ENCODE measurements around the gene PRDX2.
"Not testable (repeated sequence)": the region's sequence is repeated elsewhere in the genome, so short reads cannot be mapped to it uniquely, and the experiment has no call there.

Gene PRDX2

GRCh38 chr19:12799742-12800465 is 1.7 kb downstream of the PRDX2 start:
- DNase-seq (ENCODE audit: low read depth) = no peak
- no peak for TF ChIP-seq CTCF (conservative IDR thresholded peaks at IDR 0.05; ENCODE audit: low read length)
- H3K4me3 ChIP-seq (ENCODE audit: low read length) = no peak overlapping the region

GRCh38 chr19:12797607-12798006 is 4.0 kb downstream of the PRDX2 start:
- DNase-seq (ENCODE audit: low read depth); H3K4me3 ChIP-seq (ENCODE audit: low read length): not testable (repeated sequence)

- no peak overlapping the region for H3K4me3 ChIP-seq (ENCODE audit: low read length)
- no peak for DNase-seq (ENCODE audit: low read depth)
- TF ChIP-seq CTCF (conservative IDR thresholded peaks at IDR 0.05; ENCODE audit: low read length) = no peak
Measured at GRCh38 chr19:12797141-12797587, 4.4 kb downstream of the PRDX2 start.

- peak; percentile 72 for DNase-seq (ENCODE audit: low read depth)
- TF ChIP-seq CTCF (conservative IDR thresholded peaks at IDR 0.05; ENCODE audit: low read length) = peak; percentile 95
- no peak overlapping the region for H3K4me3 ChIP-seq (ENCODE audit: low read length)
Measured at GRCh38 chr19:12796146-12797071, 5.2 kb downstream of the PRDX2 start.

- TF ChIP-seq CTCF (conservative IDR thresholded peaks at IDR 0.05; ENCODE audit: low read length) = no peak
- DNase-seq (ENCODE audit: low read depth) = no peak
- H3K4me3 ChIP-seq (ENCODE audit: low read length) = no peak overlapping the region
Measured at GRCh38 chr19:12794971-12795381, 6.6 kb downstream of the PRDX2 start.

GRCh38 chr19:12794196-12794941 is 7.2 kb downstream of the PRDX2 start:
- H3K4me3 ChIP-seq (ENCODE audit: low read length) = peak overlapping the region; percentile 99
- peak; percentile 42 for DNase-seq (ENCODE audit: low read depth)
- TF ChIP-seq CTCF (conservative IDR thresholded peaks at IDR 0.05; ENCODE audit: low read length) = no peak

Measured in AG10803 (cell line).